ENCODE measurements around the gene RASGRF1. TPM values are rescaled to one million over a fixed set of nuclear protein-coding genes. Genes with fewer than 3 reads are reported as not detected.

The RASGRF1 gene
- total and polyA plus RNA-seq, 2 experiments from 2014 or later: 0.05 to 0.24 TPM

DNA sequence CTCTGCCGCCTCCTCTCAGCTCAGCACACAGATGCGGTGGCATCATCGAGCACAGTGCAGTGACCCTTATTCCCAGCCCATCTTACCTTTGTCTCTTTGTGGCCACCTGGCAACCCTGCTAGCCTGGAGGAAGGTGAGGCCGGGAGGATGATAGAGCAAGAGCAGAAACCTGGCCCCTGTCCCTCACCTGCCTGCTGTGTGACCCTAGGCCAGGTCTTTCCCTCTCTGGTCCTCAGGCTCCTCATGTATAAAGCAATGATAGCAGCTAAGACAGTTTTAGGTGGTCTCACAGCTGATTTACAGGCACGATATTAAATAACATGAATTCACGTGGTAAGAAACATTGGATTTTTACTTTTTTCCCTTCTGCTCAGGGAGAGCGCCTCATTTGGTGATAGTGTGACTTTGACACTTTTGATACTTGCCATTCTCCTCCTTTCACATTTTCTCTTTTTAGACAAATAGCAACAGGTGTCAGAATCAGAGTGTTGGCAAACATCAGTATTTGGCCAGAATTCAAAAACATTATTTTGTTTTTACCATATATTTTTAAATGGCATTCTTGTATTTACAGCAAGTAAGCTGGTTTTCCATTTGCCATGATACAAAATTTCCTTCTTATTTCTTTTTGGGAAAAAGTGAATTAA is 116.2 kb downstream of the RASGRF1 start:
- ATAC-seq: no peak

More for the DNA sequence above, 116.2 kb downstream of the RASGRF1 start:
- H3K4me1 Mint-ChIP-seq: peaks cover 37% of the 10 kb centered on the region
- H3K4me1 ChIP-seq (ENCODE audit: insufficient read depth): peaks cover 6% of the 10 kb centered on the region; the same call in 1 of the 2 replicates
- H2AFZ ChIP-seq: no peak overlapping the region
- H3K36me3 Mint-ChIP-seq (ENCODE audit: low read depth): no peaks in the 10 kb centered on the region
- H3K4me3 ChIP-seq: no peak overlapping the region
- H3K79me2 ChIP-seq (replicated peaks; ENCODE audit: insufficient read depth): no peaks in the 10 kb centered on the region
- H3K9me3 Mint-ChIP-seq: no peaks in the 10 kb centered on the region
- no peaks in the 10 kb centered on the region for H3K9me2 ChIP-seq (ENCODE audit: insufficient read depth)
- H3K27ac Mint-ChIP-seq: no peak overlapping the region
- H3K4me3 Mint-ChIP-seq: no peak overlapping the region
- H3K27ac ChIP-seq (ENCODE audit: low read depth): no peak overlapping the region
- TF ChIP-seq EZH2 (IDR thresholded peaks at IDR 0.05; ENCODE audit: low read depth, unreplicated experiment) (no peak), JUNB (IDR thresholded peaks at IDR 0.05; ENCODE audit: unreplicated experiment) (no peak), ZNF331 (CRISPR knock-in tag; IDR thresholded peaks at IDR 0.05; ENCODE audit: low read depth) (no peak), NANOG (IDR thresholded peaks at IDR 0.05; ENCODE audit: borderline replicate concordance) (no peak), ZNF462 (CRISPR knock-in tag; IDR thresholded peaks at IDR 0.05) (no peak), ZNF114 (CRISPR knock-in tag; IDR thresholded peaks at IDR 0.05) (no peak), POLR2AphosphoS5 (IDR thresholded peaks at IDR 0.05; ENCODE audit: low read depth) (no peak), EZH2phosphoT487 (IDR thresholded peaks at IDR 0.05; ENCODE audit: unreplicated experiment) (no peak), CTCF (conservative IDR thresholded peaks at IDR 0.05; ENCODE audit: low read depth in 2 of 2) (no peak), CREB1 (CRISPR knock-in tag; IDR thresholded peaks at IDR 0.05; ENCODE audit: low read depth) (no peak), STAT1 (IDR thresholded peaks at IDR 0.05; ENCODE audit: unreplicated experiment) (no peak)
- TF ChIP-seq, protein P1, sequence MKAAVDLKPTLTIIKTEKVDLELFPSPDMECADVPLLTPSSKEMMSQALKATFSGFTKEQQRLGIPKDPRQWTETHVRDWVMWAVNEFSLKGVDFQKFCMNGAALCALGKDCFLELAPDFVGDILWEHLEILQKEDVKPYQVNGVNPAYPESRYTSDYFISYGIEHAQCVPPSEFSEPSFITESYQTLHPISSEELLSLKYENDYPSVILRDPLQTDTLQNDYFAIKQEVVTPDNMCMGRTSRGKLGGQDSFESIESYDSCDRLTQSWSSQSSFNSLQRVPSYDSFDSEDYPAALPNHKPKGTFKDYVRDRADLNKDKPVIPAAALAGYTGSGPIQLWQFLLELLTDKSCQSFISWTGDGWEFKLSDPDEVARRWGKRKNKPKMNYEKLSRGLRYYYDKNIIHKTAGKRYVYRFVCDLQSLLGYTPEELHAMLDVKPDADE (IDR thresholded peaks at IDR 0.05): no peak
- TF ChIP-seq, protein P2, sequence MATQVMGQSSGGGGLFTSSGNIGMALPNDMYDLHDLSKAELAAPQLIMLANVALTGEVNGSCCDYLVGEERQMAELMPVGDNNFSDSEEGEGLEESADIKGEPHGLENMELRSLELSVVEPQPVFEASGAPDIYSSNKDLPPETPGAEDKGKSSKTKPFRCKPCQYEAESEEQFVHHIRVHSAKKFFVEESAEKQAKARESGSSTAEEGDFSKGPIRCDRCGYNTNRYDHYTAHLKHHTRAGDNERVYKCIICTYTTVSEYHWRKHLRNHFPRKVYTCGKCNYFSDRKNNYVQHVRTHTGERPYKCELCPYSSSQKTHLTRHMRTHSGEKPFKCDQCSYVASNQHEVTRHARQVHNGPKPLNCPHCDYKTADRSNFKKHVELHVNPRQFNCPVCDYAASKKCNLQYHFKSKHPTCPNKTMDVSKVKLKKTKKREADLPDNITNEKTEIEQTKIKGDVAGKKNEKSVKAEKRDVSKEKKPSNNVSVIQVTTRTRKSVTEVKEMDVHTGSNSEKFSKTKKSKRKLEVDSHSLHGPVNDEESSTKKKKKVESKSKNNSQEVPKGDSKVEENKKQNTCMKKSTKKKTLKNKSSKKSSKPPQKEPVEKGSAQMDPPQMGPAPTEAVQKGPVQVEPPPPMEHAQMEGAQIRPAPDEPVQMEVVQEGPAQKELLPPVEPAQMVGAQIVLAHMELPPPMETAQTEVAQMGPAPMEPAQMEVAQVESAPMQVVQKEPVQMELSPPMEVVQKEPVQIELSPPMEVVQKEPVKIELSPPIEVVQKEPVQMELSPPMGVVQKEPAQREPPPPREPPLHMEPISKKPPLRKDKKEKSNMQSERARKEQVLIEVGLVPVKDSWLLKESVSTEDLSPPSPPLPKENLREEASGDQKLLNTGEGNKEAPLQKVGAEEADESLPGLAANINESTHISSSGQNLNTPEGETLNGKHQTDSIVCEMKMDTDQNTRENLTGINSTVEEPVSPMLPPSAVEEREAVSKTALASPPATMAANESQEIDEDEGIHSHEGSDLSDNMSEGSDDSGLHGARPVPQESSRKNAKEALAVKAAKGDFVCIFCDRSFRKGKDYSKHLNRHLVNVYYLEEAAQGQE (IDR thresholded peaks at IDR 0.05; ENCODE audit: unreplicated experiment): no peak
- no peaks in the 10 kb centered on the region for H3F3A ChIP-seq (replicated peaks; ENCODE audit: low read depth)
- 0 out of 2 replicates have a peak, but pooled peaks cover 5% of the 10 kb centered on the region for H3K27me3 ChIP-seq (ENCODE audit: insufficient read depth)
- no peaks in the 10 kb centered on the region for H4K20me1 ChIP-seq (replicated peaks; ENCODE audit: insufficient read depth)
- no peak for DNase-seq (ENCODE audit: low spot score)
- H3K4me2 ChIP-seq: no peak overlapping the region
- no peaks in the 10 kb centered on the region for H3K36me3 ChIP-seq (ENCODE audit: insufficient read depth)
- peaks cover 10% of the 10 kb centered on the region for H3K27me3 Mint-ChIP-seq (ENCODE audit: insufficient read depth, low read depth, poor library complexity)

Data from GM23338 (cell line).